DOHH2 (cell line): ENCODE data around the gene CFAP251.

Experiments
- CTCF ChIP-seq: fragments of 200-600 bp; sonication (generic); IDR thresholded peaks from one replicate; pipeline ENCODE4 v1.5.1; 2014; ENCODE audit warnings: antibody characterized with exemption, mild to moderate bottlenecking, low read depth, low read length; ENCODE audit not compliant: poor library complexity, severe bottlenecking
- EZH2phosphoT487 ChIP-seq: fragments of 200-600 bp; sonication (generic); IDR thresholded peaks from 2 replicates; pipeline ENCODE4 v1.6.1; 2017; ENCODE audit warnings: borderline replicate concordance, mild to moderate bottlenecking, antibody characterized with exemption, low read length, moderate library complexity, mixed read lengths

GRCh38 chr12:121925358-121925695 lies 6.9 kb downstream of the CFAP251 start:
- TF ChIP-seq CTCF, result no peak
- no peak for TF ChIP-seq EZH2phosphoT487
